Dendritic cell treated with granulocyte-macrophage colony-stimulating factor and Interleukin-4, amounts not matched to agents 40 ng/mL and 50 ng/mL, for 4 days (primary cell): ENCODE measurements around the gene RBFA.

Source experiments
- H3K27ac Mint-ChIP-seq: one replicate; pipeline ENCODE4 v1.8.0; 2022; ENCODE audit warnings: mild to moderate bottlenecking, mixed read lengths
- H3K27me3 Mint-ChIP-seq: one replicate; pipeline ENCODE4 v1.8.0; 2022; ENCODE audit warnings: mild to moderate bottlenecking, mixed read lengths
- H3K36me3 Mint-ChIP-seq: one replicate; pipeline ENCODE4 v1.8.0; 2022; ENCODE audit warnings: low read depth, mixed read lengths
- H3K4me1 Mint-ChIP-seq: one replicate; pipeline ENCODE4 v1.8.0; 2022; ENCODE audit warnings: low read depth, mixed read lengths
- H3K4me3 Mint-ChIP-seq: one replicate; pipeline ENCODE4 v1.8.0; 2022; ENCODE audit warnings: mild to moderate bottlenecking, moderate library complexity, mixed read lengths
- H3K9me3 Mint-ChIP-seq: one replicate; pipeline ENCODE4 v1.8.0; 2022; ENCODE audit warnings: mixed read lengths
- intact Hi-C: fragments of 100-400 bp; cut with micrococcal nuclease; formaldehyde crosslinking; loops from one replicate; pipeline ENCODE4 v1.15.0; 2022

Gene RBFA

GRCh38 chr18:80037869-80038630 lies 3.8 kb downstream of the RBFA start:
- intact Hi-C loops: no loop called here
- H3K4me3 Mint-ChIP-seq: no peak overlapping the region
- no peaks in the 10 kb centered on the region for H3K27me3 Mint-ChIP-seq
- H3K9me3 Mint-ChIP-seq: no peaks in the 10 kb centered on the region
- H3K36me3 Mint-ChIP-seq: peaks cover 48% of the 10 kb centered on the region
- peaks cover 20% of the 10 kb centered on the region for H3K4me1 Mint-ChIP-seq
- H3K27ac Mint-ChIP-seq: no peak overlapping the region

- Mint-ChIP-seq H3K36me3 (peaks cover 66% of the 10 kb centered on the region), H3K4me3 (no peak overlapping the region), H3K27me3 (no peaks in the 10 kb centered on the region), H3K27ac (no peak overlapping the region), H3K4me1 (peaks cover 8% of the 10 kb centered on the region), H3K9me3 (no peaks in the 10 kb centered on the region)
- intact Hi-C loops: no loop called here
Observed at GRCh38 chr18:80040515-80040914, 6.3 kb downstream of the RBFA start.

- Mint-ChIP-seq H3K9me3 (no peaks in the 10 kb centered on the region), H3K4me3 (no peak overlapping the region), H3K36me3 (peaks cover 75% of the 10 kb centered on the region), H3K4me1 (no peaks in the 10 kb centered on the region), H3K27me3 (no peaks in the 10 kb centered on the region), H3K27ac (no peak overlapping the region)
- intact Hi-C loops: no loop called here
Observed at GRCh38 chr18:80041424-80041823, 7.2 kb downstream of the RBFA start.

GRCh38 chr18:80042785-80043184 lies 8.6 kb downstream of the RBFA start:
- intact Hi-C loops: no loop called here
- Mint-ChIP-seq H3K4me3 (no peak overlapping the region), H3K9me3 (no peaks in the 10 kb centered on the region), H3K4me1 (no peaks in the 10 kb centered on the region), H3K36me3 (peaks cover 74% of the 10 kb centered on the region), H3K27me3 (no peaks in the 10 kb centered on the region), H3K27ac (no peak overlapping the region)

- H3K4me3 Mint-ChIP-seq: no peak overlapping the region
- H3K9me3 Mint-ChIP-seq: peaks cover 9% of the 10 kb centered on the region
- H3K27ac Mint-ChIP-seq: no peak overlapping the region
- intact Hi-C loops: no loop called here
- H3K27me3 Mint-ChIP-seq: no peaks in the 10 kb centered on the region
- peaks cover 68% of the 10 kb centered on the region for H3K36me3 Mint-ChIP-seq
- no peaks in the 10 kb centered on the region for H3K4me1 Mint-ChIP-seq
Observed at GRCh38 chr18:80044072-80044471, 9.8 kb downstream of the RBFA start.

- intact Hi-C loops: no loop called here
- no peaks in the 10 kb centered on the region for H3K27me3 Mint-ChIP-seq
- no peaks in the 10 kb centered on the region for H3K4me1 Mint-ChIP-seq
- H3K27ac Mint-ChIP-seq: no peak overlapping the region
- H3K36me3 Mint-ChIP-seq: peaks cover 72% of the 10 kb centered on the region
- H3K9me3 Mint-ChIP-seq: peaks cover 19% of the 10 kb centered on the region
- no peak overlapping the region for H3K4me3 Mint-ChIP-seq
Observed at GRCh38 chr18:80046011-80046410, 11.8 kb downstream of the RBFA start.

- H3K36me3 Mint-ChIP-seq: peaks cover 73% of the 10 kb centered on the region
- H3K9me3 Mint-ChIP-seq: peaks cover 23% of the 10 kb centered on the region
- intact Hi-C loops: no loop called here
- H3K27ac Mint-ChIP-seq: no peak overlapping the region
- no peak overlapping the region for H3K4me3 Mint-ChIP-seq
- no peaks in the 10 kb centered on the region for H3K27me3 Mint-ChIP-seq
- H3K4me1 Mint-ChIP-seq: no peaks in the 10 kb centered on the region
Observed at GRCh38 chr18:80046431-80046830, 12.2 kb downstream of the RBFA start.

GRCh38 chr18:80046961-80047541 lies 12.8 kb downstream of the RBFA start:
- H3K27me3 Mint-ChIP-seq: no peaks in the 10 kb centered on the region
- intact Hi-C loops: no loop called here
- H3K9me3 Mint-ChIP-seq: peaks cover 29% of the 10 kb centered on the region
- no peak overlapping the region for H3K27ac Mint-ChIP-seq
- no peak overlapping the region for H3K4me3 Mint-ChIP-seq
- no peaks in the 10 kb centered on the region for H3K4me1 Mint-ChIP-seq
- H3K36me3 Mint-ChIP-seq: peaks cover 68% of the 10 kb centered on the region

GRCh38 chr18:80050797-80051196 lies 16.6 kb downstream of the RBFA start:
- intact Hi-C loops: no loop called here
- Mint-ChIP-seq H3K9me3 (peaks cover 67% of the 10 kb centered on the region), H3K4me1 (no peaks in the 10 kb centered on the region), H3K36me3 (peaks cover 33% of the 10 kb centered on the region), H3K27me3 (no peaks in the 10 kb centered on the region), H3K4me3 (no peak overlapping the region), H3K27ac (no peak overlapping the region)

GRCh38 chr18:80056095-80056494 lies 21.9 kb downstream of the RBFA start:
- Mint-ChIP-seq H3K36me3 (peaks cover 2% of the 10 kb centered on the region), H3K27me3 (no peaks in the 10 kb centered on the region), H3K27ac (no peak overlapping the region), H3K4me1 (no peaks in the 10 kb centered on the region), H3K4me3 (no peak overlapping the region), H3K9me3 (peaks cover 93% of the 10 kb centered on the region)
- intact Hi-C loops: no loop called here

GRCh38 chr18:80059945-80060344 lies 25.7 kb downstream of the RBFA start:
- Mint-ChIP-seq H3K4me1 (no peaks in the 10 kb centered on the region), H3K27me3 (no peaks in the 10 kb centered on the region), H3K4me3 (no peak overlapping the region), H3K27ac (no peak overlapping the region), H3K36me3 (no peaks in the 10 kb centered on the region), H3K9me3 (peaks cover 54% of the 10 kb centered on the region)
- intact Hi-C loops: no loop called here

- Mint-ChIP-seq H3K4me3 (no peak overlapping the region), H3K36me3 (no peaks in the 10 kb centered on the region), H3K9me3 (no peaks in the 10 kb centered on the region), H3K27ac (no peak overlapping the region), H3K4me1 (no peaks in the 10 kb centered on the region), H3K27me3 (no peaks in the 10 kb centered on the region)
- intact Hi-C loops: no loop called here
Observed at GRCh38 chr18:80065705-80066104, 31.5 kb downstream of the RBFA start.

- H3K27me3 Mint-ChIP-seq: no peaks in the 10 kb centered on the region
- no peak overlapping the region for H3K27ac Mint-ChIP-seq
- no peaks in the 10 kb centered on the region for H3K36me3 Mint-ChIP-seq
- no peaks in the 10 kb centered on the region for H3K9me3 Mint-ChIP-seq
- no peaks in the 10 kb centered on the region for H3K4me1 Mint-ChIP-seq
- H3K4me3 Mint-ChIP-seq: no peak overlapping the region
- intact Hi-C loops: no loop called here
Observed at GRCh38 chr18:80067321-80067720, 33.1 kb downstream of the RBFA start.

- no peak overlapping the region for H3K27ac Mint-ChIP-seq
Observed at GRCh38 chr18:80067897-80068296, 33.7 kb downstream of the RBFA start.

More at GRCh38 chr18:80067897-80068296, 33.7 kb downstream of the RBFA start:
- Mint-ChIP-seq H3K27me3 (no peaks in the 10 kb centered on the region), H3K36me3 (no peaks in the 10 kb centered on the region), H3K9me3 (no peaks in the 10 kb centered on the region), H3K4me1 (no peaks in the 10 kb centered on the region), H3K4me3 (no peak overlapping the region)
- intact Hi-C loops: no loop called here
